GM23338 (cell line): ENCODE results near the gene MYOF. TPM values are rescaled to one million over a fixed set of nuclear protein-coding genes. Genes with fewer than 3 reads are reported as not detected.

Experiments used
- ATAC-seq: fragments of 200-7000 bp; cut with Tn5 transposase; 3 replicates; pipeline ENCODE4 v1.9.1; 2020
- DNase-seq: peaks from one replicate; pipeline ENCODE4 v3.0.0-alpha.2; 2015; ENCODE audit warnings: low spot score
- H2AFZ ChIP-seq: fragments of 200-600 bp; sonication (generic); 2 replicates; pipeline ENCODE4 v1.8.0; 2016; ENCODE audit warnings: antibody characterized with exemption, mild to moderate bottlenecking, moderate library complexity
- H3F3A ChIP-seq: fragments of 200-600 bp; sonication (generic); replicated peaks from 2 replicates; pipeline ENCODE4 v1.8.0; 2017; ENCODE audit warnings: antibody characterized with exemption, mixed run types, low read depth
- H3K27ac ChIP-seq: fragments of 200-600 bp; sonication (generic); 2 replicates; pipeline ENCODE4 v1.6.1; 2016; ENCODE audit warnings: low read depth
- H3K27me3 ChIP-seq: fragments of 200-600 bp; sonication (generic); 2 replicates; pipeline ENCODE4 v1.8.0; 2016; ENCODE audit warnings: mild to moderate bottlenecking, mixed run types, moderate library complexity; ENCODE audit not compliant: insufficient read depth
- H3K36me3 ChIP-seq: fragments of 200-600 bp; sonication (generic); 2 replicates; pipeline ENCODE4 v1.8.0; 2016; ENCODE audit warnings: mild to moderate bottlenecking; ENCODE audit not compliant: insufficient read depth
- H3K4me1 ChIP-seq: fragments of 200-600 bp; sonication (generic); 2 replicates; pipeline ENCODE4 v1.8.0; 2016; ENCODE audit warnings: mild to moderate bottlenecking, moderate library complexity; ENCODE audit not compliant: insufficient read depth
- H3K4me2 ChIP-seq: fragments of 200-600 bp; sonication (generic); 2 replicates; pipeline ENCODE4 v1.7.1; 2017; ENCODE audit warnings: mixed run types
- H3K4me3 ChIP-seq: fragments of 200-600 bp; sonication (generic); 2 replicates; pipeline ENCODE4 v1.6.1; 2016; ENCODE audit warnings: mixed run types
- H3K79me2 ChIP-seq: fragments of 200-600 bp; sonication (generic); replicated peaks from 2 replicates; pipeline ENCODE4 v1.8.0; 2017; ENCODE audit warnings: mild to moderate bottlenecking; ENCODE audit not compliant: insufficient read depth
- H3K9me2 ChIP-seq: fragments of 200-600 bp; sonication (generic); 2 replicates; pipeline ENCODE4 v1.8.0; 2017; ENCODE audit not compliant: insufficient read depth
- H4K20me1 ChIP-seq: fragments of 200-600 bp; sonication (generic); replicated peaks from 2 replicates; pipeline ENCODE4 v1.8.0; 2017; ENCODE audit warnings: mild to moderate bottlenecking; ENCODE audit not compliant: insufficient read depth
- H3K27ac Mint-ChIP-seq: 2 replicates; pipeline ENCODE4 v1.8.0; 2020; ENCODE audit warnings: inconsistent platforms, mild to moderate bottlenecking, moderate library complexity, mixed read lengths
- H3K27me3 Mint-ChIP-seq: 3 replicates; pipeline ENCODE4 v1.8.0; 2022; ENCODE audit warnings: low read depth, mild to moderate bottlenecking, moderate library complexity, mixed read lengths, inconsistent platforms; ENCODE audit not compliant: insufficient read depth, poor library complexity
- H3K36me3 Mint-ChIP-seq: 3 replicates; pipeline ENCODE4 v1.8.0; 2021; ENCODE audit warnings: low read depth, mild to moderate bottlenecking, inconsistent platforms, moderate library complexity, mixed read lengths
- H3K4me1 Mint-ChIP-seq: 3 replicates; pipeline ENCODE4 v1.8.0; 2020; ENCODE audit warnings: mild to moderate bottlenecking, inconsistent platforms, mixed read lengths
- H3K4me3 Mint-ChIP-seq: 3 replicates; pipeline ENCODE4 v1.8.0; 2021; ENCODE audit warnings: moderate library complexity, mild to moderate bottlenecking, inconsistent platforms, mixed read lengths
- H3K9me3 Mint-ChIP-seq: 3 replicates; pipeline ENCODE4 v1.8.0; 2020; ENCODE audit warnings: moderate library complexity, mild to moderate bottlenecking, inconsistent platforms, mixed read lengths
- CREB1 ChIP-seq: fragments of 250-450 bp; sonication (Bioruptor Pico); IDR thresholded peaks from 2 replicates; pipeline ENCODE4 v1.5.0; 2020; ENCODE audit warnings: low read depth, mild to moderate bottlenecking, moderate library complexity
- EZH2 ChIP-seq: fragments of 200-600 bp; sonication (generic); IDR thresholded peaks from one replicate; pipeline ENCODE4 v1.8.0; 2017; ENCODE audit warnings: antibody characterized with exemption, mild to moderate bottlenecking, low read depth; ENCODE audit not compliant: unreplicated experiment
- EZH2phosphoT487 ChIP-seq: fragments of 200-600 bp; sonication (generic); IDR thresholded peaks from one replicate; pipeline ENCODE4 v1.8.1; 2018; ENCODE audit warnings: antibody characterized with exemption; ENCODE audit not compliant: unreplicated experiment
- JUNB ChIP-seq: IDR thresholded peaks from one replicate; pipeline ENCODE4 v1.6.1; 2016; ENCODE audit warnings: antibody characterized with exemption; ENCODE audit not compliant: unreplicated experiment
- NANOG ChIP-seq: IDR thresholded peaks from 2 replicates; pipeline ENCODE4 v1.6.1; 2016; ENCODE audit warnings: antibody characterized with exemption, borderline replicate concordance
- POLR2AphosphoS5 ChIP-seq: IDR thresholded peaks from 2 replicates; pipeline ENCODE4 v1.6.1; 2016; ENCODE audit warnings: antibody characterized with exemption, low read depth
- REST ChIP-seq: IDR thresholded peaks from one replicate; pipeline ENCODE4 v1.6.1; 2018; ENCODE audit warnings: antibody characterized with exemption; ENCODE audit not compliant: unreplicated experiment
- STAT1 ChIP-seq: IDR thresholded peaks from one replicate; pipeline ENCODE4 v1.6.1; 2016; ENCODE audit warnings: antibody characterized with exemption; ENCODE audit not compliant: unreplicated experiment
- ZNF114 ChIP-seq: fragments of 250-450 bp; sonication (Bioruptor Pico); IDR thresholded peaks from 2 replicates; pipeline ENCODE4 v1.5.0; 2020; ENCODE audit warnings: mild to moderate bottlenecking, moderate library complexity
- ZNF331 ChIP-seq: fragments of 250-450 bp; sonication (Bioruptor Pico); IDR thresholded peaks from 2 replicates; pipeline ENCODE4 v1.5.0; 2020; ENCODE audit warnings: low read depth, mild to moderate bottlenecking, moderate library complexity
- ZNF462 ChIP-seq: fragments of 250-450 bp; sonication (Bioruptor Pico); IDR thresholded peaks from 2 replicates; pipeline ENCODE4 v1.5.0; 2020; ENCODE audit warnings: mild to moderate bottlenecking, moderate library complexity
- polyA plus RNA-seq: library from polyadenylated mRNA; unstranded; fragments of >200 nt; fragmentation: Nextera tagmentation; extraction: Ambion mirVana; gene quantifications from 2 replicates; pipeline ENCODE4 v1.2.1, GENCODE V29; 2016
- total RNA-seq: library from RNA; depleted of rRNA; stranded (reverse); fragments of >200 nt; shearing (Covaris generic); gene quantifications from 2 replicates; pipeline ENCODE4 v1.2.3, GENCODE V29; 2014
- TF ChIP-seq, protein P1 (sequence below): IDR thresholded peaks from 2 replicates; pipeline ENCODE4 v1.6.1; 2016; ENCODE audit warnings: antibody characterized with exemption
- TF ChIP-seq, protein P2 (sequence below), 2 experiments: fragments of 200-600 bp in 1 of 2; sonication (generic) in 1 of 2; conservative IDR thresholded peaks; 2 replicates each; pipeline versions ENCODE4 v1.5.1 to v1.6.1; 2016 to 2017; ENCODE audit warnings: antibody characterized with exemption in 2 of 2, low read depth in 2 of 2, mild to moderate bottlenecking in 2 of 2, moderate library complexity in 1 of 2

MYOF gene
- total and polyA plus RNA-seq, 2 experiments from 2014 or later = 0.82 to 1.4 TPM

DNA sequence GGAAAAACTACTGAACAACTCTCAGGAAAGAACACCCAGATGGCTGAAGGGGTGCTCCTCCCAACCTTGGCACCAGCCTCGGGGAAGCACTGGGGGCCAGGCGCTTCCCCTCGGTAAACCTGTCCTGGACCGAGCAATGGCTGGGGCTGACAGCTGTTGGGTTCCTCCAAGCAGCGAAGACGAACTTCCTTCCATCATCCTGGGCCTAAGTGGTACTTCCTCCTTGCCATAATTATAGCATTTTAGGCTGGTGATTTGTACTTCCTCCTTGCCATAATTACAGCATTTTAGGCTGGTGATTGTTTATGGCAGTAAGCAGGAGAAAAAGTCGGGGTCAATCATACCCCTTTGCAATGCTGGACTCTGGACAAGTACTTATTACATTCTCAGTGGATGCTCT is 69.3 kb downstream of the MYOF start:
- no peaks in the 10 kb centered on the region for H3K27me3 ChIP-seq
- no peaks in the 10 kb centered on the region for H3K4me1 ChIP-seq
- no peak for DNase-seq
- Mint-ChIP-seq H3K4me3 (no peak overlapping the region), H3K27me3 (peaks cover 4% of the 10 kb centered on the region), H3K4me1 (0 out of 3 replicates have a peak, but pooled peaks cover 2% of the 10 kb centered on the region), H3K27ac (no peak overlapping the region; the same call in 1 of the 2 replicates), H3K9me3 (peaks cover 8% of the 10 kb centered on the region; the same call in 2 of the 3 replicates), H3K36me3 (no peaks in the 10 kb centered on the region; the same call in 2 of the 3 replicates)
- ATAC-seq = no peak
- peaks cover 8% of the 10 kb centered on the region; the same call in 1 of the 2 replicates for H3K9me2 ChIP-seq
- no peaks in the 10 kb centered on the region for H3F3A ChIP-seq
- no peaks in the 10 kb centered on the region for H4K20me1 ChIP-seq
- H3K79me2 ChIP-seq = no peaks in the 10 kb centered on the region
- no peak overlapping the region for H3K4me3 ChIP-seq
- TF ChIP-seq NANOG (no peak), STAT1 (no peak), ZNF114 (CRISPR knock-in tag) (no peak), JUNB (no peak), ZNF462 (CRISPR knock-in tag) (no peak), EZH2phosphoT487 (no peak), CREB1 (no peak), EZH2 (no peak), POLR2AphosphoS5 (no peak), REST (no peak), ZNF331 (CRISPR knock-in tag) (no peak)
- TF ChIP-seq, protein P1, sequence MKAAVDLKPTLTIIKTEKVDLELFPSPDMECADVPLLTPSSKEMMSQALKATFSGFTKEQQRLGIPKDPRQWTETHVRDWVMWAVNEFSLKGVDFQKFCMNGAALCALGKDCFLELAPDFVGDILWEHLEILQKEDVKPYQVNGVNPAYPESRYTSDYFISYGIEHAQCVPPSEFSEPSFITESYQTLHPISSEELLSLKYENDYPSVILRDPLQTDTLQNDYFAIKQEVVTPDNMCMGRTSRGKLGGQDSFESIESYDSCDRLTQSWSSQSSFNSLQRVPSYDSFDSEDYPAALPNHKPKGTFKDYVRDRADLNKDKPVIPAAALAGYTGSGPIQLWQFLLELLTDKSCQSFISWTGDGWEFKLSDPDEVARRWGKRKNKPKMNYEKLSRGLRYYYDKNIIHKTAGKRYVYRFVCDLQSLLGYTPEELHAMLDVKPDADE = no peak
- TF ChIP-seq, protein P2, sequence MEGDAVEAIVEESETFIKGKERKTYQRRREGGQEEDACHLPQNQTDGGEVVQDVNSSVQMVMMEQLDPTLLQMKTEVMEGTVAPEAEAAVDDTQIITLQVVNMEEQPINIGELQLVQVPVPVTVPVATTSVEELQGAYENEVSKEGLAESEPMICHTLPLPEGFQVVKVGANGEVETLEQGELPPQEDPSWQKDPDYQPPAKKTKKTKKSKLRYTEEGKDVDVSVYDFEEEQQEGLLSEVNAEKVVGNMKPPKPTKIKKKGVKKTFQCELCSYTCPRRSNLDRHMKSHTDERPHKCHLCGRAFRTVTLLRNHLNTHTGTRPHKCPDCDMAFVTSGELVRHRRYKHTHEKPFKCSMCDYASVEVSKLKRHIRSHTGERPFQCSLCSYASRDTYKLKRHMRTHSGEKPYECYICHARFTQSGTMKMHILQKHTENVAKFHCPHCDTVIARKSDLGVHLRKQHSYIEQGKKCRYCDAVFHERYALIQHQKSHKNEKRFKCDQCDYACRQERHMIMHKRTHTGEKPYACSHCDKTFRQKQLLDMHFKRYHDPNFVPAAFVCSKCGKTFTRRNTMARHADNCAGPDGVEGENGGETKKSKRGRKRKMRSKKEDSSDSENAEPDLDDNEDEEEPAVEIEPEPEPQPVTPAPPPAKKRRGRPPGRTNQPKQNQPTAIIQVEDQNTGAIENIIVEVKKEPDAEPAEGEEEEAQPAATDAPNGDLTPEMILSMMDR (conservative IDR thresholded peaks at IDR 0.05; ENCODE audit: low read depth in 2 of 2) = no peak
- H3K27ac ChIP-seq = no peak overlapping the region
- no peaks in the 10 kb centered on the region for H3K36me3 ChIP-seq
- 0 out of 2 replicates have a peak overlapping the region, but pooled peaks have one; percentile 28 for H2AFZ ChIP-seq
- no peak overlapping the region for H3K4me2 ChIP-seq
